Measurements from ENCODE around the gene RPL13A. TPM values are rescaled to one million over a fixed set of nuclear protein-coding genes. Genes with fewer than 3 reads are reported as not detected.

The RPL13A gene
- total and polyA plus RNA-seq, 2 of the 13 experiments (the other 11 are each of a cell fraction or from before 2014, with no cell fraction given): 2,601 to 3,407 TPM

GRCh38 chr19:49451430-49452181 is 35.8 kb upstream of the RPL13A start, which contains the start of gene PIH1D1 (continued):
- TF ChIP-seq YEATS2 (CRISPR knock-in tag; IDR thresholded peaks at IDR 0.05; ENCODE audit: borderline replicate concordance) (peak; percentile 70; the same call in 1 of the 2 replicates), NFIB (CRISPR knock-in tag; IDR thresholded peaks at IDR 0.05; ENCODE audit: borderline replicate concordance) (no peak), ZNF709 (CRISPR knock-in tag; IDR thresholded peaks at IDR 0.05) (peak; percentile 83; the same call in 1 of the 2 replicates), KLF15 (CRISPR knock-in tag; IDR thresholded peaks at IDR 0.05; ENCODE audit: borderline replicate concordance) (no peak), SP2 (CRISPR knock-in tag; IDR thresholded peaks at IDR 0.05) (peak; percentile 48), POLR2AphosphoS5 (IDR thresholded peaks at IDR 0.05; ENCODE audit: low read depth, low read length) (peak; percentile 97), TSC22D2 (CRISPR knock-in tag; IDR thresholded peaks at IDR 0.05; ENCODE audit: borderline replicate concordance) (peak; percentile 76; the same call in 1 of the 2 replicates), THAP11 (CRISPR knock-in tag; IDR thresholded peaks at IDR 0.05) (peak; percentile 94), ZNF781 (CRISPR knock-in tag; IDR thresholded peaks at IDR 0.05; ENCODE audit: borderline replicate concordance, not compliant biosample characterization) (peak; percentile 64), PLRG1 (conservative IDR thresholded peaks at IDR 0.05) (no peak), E2F5 (CRISPR knock-in tag; conservative IDR thresholded peaks at IDR 0.05) (no peak), ETV6 (CRISPR knock-in tag; conservative IDR thresholded peaks at IDR 0.05) (peak; percentile 66; the same call in 1 of the 2 replicates), SNAPC2 (CRISPR knock-in tag; IDR thresholded peaks at IDR 0.05) (peak; percentile 43; the same call in 1 of the 2 replicates), ZNF841 (CRISPR knock-in tag; IDR thresholded peaks at IDR 0.05; ENCODE audit: borderline replicate concordance) (no peak), ZNF747 (CRISPR knock-in tag; IDR thresholded peaks at IDR 0.05; ENCODE audit: borderline replicate concordance) (peak; percentile 47; the same call in 1 of the 2 replicates), TARDBP (CRISPR knock-in tag; IDR thresholded peaks at IDR 0.05) (peak; percentile 85), SMARCC2 (IDR thresholded peaks at IDR 0.05) (no peak), ZBTB38 (CRISPR knock-in tag; IDR thresholded peaks at IDR 0.05) (0 out of 2 replicates have a peak, but pooled peaks have one; percentile 31), MAX (IDR thresholded peaks at IDR 0.05) (peak; percentile 66), ZNF256 (CRISPR knock-in tag; conservative IDR thresholded peaks at IDR 0.05) (no peak), DMAP1 (CRISPR knock-in tag; IDR thresholded peaks at IDR 0.05) (peak; percentile 74; the same call in 1 of the 2 replicates), POGK (CRISPR knock-in tag; conservative IDR thresholded peaks at IDR 0.05) (0 out of 2 replicates have a peak, but pooled peaks have one; percentile 51), ZBTB20 (CRISPR knock-in tag; IDR thresholded peaks at IDR 0.05; ENCODE audit: borderline replicate concordance, low read depth) (no peak), XRCC5 (optimal IDR thresholded peaks at IDR 0.05; ENCODE audit: low read length) (peak; percentile 41)
- TF ChIP-seq, protein P1, sequence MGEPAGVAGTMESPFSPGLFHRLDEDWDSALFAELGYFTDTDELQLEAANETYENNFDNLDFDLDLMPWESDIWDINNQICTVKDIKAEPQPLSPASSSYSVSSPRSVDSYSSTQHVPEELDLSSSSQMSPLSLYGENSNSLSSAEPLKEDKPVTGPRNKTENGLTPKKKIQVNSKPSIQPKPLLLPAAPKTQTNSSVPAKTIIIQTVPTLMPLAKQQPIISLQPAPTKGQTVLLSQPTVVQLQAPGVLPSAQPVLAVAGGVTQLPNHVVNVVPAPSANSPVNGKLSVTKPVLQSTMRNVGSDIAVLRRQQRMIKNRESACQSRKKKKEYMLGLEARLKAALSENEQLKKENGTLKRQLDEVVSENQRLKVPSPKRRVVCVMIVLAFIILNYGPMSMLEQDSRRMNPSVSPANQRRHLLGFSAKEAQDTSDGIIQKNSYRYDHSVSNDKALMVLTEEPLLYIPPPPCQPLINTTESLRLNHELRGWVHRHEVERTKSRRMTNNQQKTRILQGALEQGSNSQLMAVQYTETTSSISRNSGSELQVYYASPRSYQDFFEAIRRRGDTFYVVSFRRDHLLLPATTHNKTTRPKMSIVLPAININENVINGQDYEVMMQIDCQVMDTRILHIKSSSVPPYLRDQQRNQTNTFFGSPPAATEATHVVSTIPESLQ (CRISPR knock-in tag; conservative IDR thresholded peaks at IDR 0.05): no peak

Data from HepG2 (cell line).